Measurements from ENCODE around the gene CHRD. TPM values are rescaled to one million over a fixed set of nuclear protein-coding genes. Genes with fewer than 3 reads are reported as not detected.

CHRD gene
- total and polyA plus RNA-seq, 10 of the 15 experiments (the other 5 are each of a cell fraction or from before 2014, with no cell fraction given), result not detected

DNA sequence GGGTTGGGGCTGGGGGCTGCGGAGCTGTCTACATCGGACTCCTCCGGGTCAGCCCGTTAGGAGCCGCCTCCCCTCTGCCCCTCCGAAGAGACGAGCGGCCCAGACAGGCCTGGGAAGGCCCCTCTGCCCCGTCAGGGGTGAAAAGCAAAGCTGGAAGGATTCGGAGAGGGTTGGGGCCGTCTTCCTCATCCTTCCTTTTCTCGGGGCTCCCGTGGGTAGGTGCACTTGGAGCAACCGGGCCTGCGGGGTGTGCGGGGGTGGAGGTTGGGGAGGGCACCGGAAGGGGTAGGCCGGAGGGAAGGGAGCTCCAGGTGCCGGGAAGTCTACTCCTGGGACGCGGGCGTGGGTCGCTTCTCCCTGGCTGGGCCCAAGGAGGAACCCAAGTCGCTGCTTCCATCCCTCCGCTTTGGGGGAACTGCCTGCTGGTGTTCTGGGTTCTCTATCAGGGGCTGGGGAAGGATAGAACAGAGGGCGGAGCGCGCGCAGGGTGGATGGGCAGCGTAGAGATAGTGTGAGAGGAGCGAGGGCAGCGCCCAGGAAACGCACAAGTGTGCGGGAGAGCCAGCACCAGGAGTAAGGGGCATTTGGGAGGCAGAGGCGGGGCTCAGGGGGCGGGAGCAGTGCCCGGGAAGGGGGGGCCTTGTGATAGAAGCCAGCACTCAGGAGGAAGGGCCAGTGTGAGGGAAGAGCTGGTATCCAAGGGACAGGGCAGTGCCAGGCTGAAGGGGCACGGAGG lies 17.8 kb upstream of the CHRD start (continued):
- no peak for TF ChIP-seq NFIC (IDR thresholded peaks at IDR 0.05; ENCODE audit: low read depth, low read length)
- peak; percentile 59 to 71; a peak in 3 of 4 replicates for TF ChIP-seq IKZF2 (IDR thresholded peaks at IDR 0.05)
- TF ChIP-seq, protein P1, sequence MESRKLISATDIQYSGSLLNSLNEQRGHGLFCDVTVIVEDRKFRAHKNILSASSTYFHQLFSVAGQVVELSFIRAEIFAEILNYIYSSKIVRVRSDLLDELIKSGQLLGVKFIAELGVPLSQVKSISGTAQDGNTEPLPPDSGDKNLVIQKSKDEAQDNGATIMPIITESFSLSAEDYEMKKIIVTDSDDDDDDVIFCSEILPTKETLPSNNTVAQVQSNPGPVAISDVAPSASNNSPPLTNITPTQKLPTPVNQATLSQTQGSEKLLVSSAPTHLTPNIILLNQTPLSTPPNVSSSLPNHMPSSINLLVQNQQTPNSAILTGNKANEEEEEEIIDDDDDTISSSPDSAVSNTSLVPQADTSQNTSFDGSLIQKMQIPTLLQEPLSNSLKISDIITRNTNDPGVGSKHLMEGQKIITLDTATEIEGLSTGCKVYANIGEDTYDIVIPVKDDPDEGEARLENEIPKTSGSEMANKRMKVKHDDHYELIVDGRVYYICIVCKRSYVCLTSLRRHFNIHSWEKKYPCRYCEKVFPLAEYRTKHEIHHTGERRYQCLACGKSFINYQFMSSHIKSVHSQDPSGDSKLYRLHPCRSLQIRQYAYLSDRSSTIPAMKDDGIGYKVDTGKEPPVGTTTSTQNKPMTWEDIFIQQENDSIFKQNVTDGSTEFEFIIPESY (IDR thresholded peaks at IDR 0.05), result no peak
- no peak for TF ChIP-seq NFYA (IDR thresholded peaks at IDR 0.05; ENCODE audit: borderline replicate concordance, low read depth, low read length)
- no peak for TF ChIP-seq RBBP5 (conservative IDR thresholded peaks at IDR 0.05)
- no peak for TF ChIP-seq ZNF384 (IDR thresholded peaks at IDR 0.05; ENCODE audit: borderline replicate concordance, low read depth, low read length)
- TF ChIP-seq EGR1 (IDR thresholded peaks at IDR 0.05; ENCODE audit: borderline replicate concordance in 1 of 2, low read depth in 2 of 2, low read length in 2 of 2), result peak in 1 of 2 experiments; percentile 72; a peak in 2 of 3 replicates
- TF ChIP-seq, protein P2, sequence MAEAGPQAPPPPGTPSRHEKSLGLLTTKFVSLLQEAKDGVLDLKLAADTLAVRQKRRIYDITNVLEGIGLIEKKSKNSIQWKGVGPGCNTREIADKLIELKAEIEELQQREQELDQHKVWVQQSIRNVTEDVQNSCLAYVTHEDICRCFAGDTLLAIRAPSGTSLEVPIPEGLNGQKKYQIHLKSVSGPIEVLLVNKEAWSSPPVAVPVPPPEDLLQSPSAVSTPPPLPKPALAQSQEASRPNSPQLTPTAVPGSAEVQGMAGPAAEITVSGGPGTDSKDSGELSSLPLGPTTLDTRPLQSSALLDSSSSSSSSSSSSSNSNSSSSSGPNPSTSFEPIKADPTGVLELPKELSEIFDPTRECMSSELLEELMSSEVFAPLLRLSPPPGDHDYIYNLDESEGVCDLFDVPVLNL (IDR thresholded peaks at IDR 0.05; ENCODE audit: low read depth, low read length), result no peak
- TF ChIP-seq POLR2A (IDR thresholded peaks at IDR 0.05; ENCODE audit: low read depth, low read length), result peak; percentile 40; the same call in 1 of the 2 replicates

Data from GM12878 (cell line).